ENCODE measurements around the gene CDC7. TPM values are rescaled to one million over a fixed set of nuclear protein-coding genes. Genes with fewer than 3 reads are reported as not detected.

Gene CDC7
- total and polyA plus RNA-seq, 9 of the 15 experiments (the other 6 are each of a cell fraction or from before 2014, with no cell fraction given) = 22.3 to 66.8 (median 44.2) TPM

DNA sequence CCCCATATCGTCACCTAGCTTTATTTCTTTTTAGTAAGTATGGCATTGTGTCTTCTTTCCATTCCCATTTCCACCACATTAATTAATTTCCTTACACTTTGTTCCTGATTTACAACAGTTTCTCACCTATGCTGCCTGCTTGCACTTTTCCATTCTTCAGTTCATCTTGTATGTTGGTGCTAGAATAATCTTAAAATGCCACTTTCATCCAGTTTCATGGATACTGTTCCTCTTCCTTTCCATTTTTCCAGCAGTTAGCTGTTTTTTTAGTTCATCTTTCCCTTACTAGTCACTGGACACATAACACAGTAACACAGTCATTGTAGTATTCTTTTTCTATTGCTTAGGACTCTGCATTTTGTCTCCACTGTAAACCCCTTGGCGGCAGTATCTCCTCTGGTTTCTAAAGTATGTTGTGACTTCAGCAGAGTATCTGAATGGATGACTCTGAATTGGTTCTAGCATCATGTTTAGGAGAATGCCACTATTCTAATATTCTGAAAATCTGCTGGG, 2.1 kb downstream of the CDC7 start (continued):
- TF ChIP-seq PURB (CRISPR knock-in tag; IDR thresholded peaks at IDR 0.05; ENCODE audit: low read depth) = no peak
- TF ChIP-seq NR2C2 (CRISPR knock-in tag; IDR thresholded peaks at IDR 0.05) = no peak
- no peak for TF ChIP-seq NR2C2 (tag; IDR thresholded peaks at IDR 0.05)
- TF ChIP-seq FOXM1 (IDR thresholded peaks at IDR 0.05; ENCODE audit: low read depth) = no peak
- no peak for TF ChIP-seq FOXM1 (CRISPR knock-in tag; IDR thresholded peaks at IDR 0.05; ENCODE audit: low read depth)
- TF ChIP-seq, protein P1, sequence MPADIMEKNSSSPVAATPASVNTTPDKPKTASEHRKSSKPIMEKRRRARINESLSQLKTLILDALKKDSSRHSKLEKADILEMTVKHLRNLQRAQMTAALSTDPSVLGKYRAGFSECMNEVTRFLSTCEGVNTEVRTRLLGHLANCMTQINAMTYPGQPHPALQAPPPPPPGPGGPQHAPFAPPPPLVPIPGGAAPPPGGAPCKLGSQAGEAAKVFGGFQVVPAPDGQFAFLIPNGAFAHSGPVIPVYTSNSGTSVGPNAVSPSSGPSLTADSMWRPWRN (IDR thresholded peaks at IDR 0.05; ENCODE audit: low read depth) = no peak
- TF ChIP-seq HIVEP1 (CRISPR knock-in tag; IDR thresholded peaks at IDR 0.05) = no peak

DNA sequence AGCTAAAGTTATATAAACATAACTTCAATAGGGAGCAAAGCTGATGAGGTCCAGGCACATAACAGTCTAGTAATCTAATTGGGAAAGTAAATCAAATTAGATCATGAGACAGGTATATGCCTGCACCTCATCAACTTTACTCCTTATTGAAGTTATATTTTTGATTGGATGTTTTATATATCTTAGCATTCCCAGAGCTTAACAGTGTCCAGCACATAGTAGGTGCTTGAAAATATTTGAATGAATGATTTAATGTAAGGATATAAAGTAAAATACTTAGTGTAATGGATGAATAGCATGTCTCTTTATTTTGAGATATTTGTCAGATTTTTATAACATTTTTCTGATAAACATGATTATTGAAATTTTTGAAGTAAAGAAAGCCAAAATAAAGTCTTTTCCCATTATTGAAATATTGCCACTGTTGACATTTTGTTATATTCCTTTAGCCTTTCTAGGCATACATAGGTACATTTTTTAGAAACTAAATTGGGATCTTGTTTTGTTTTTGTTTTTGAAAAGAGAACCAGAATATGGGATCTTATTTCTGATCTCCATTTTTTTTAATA, 2.8 kb downstream of the CDC7 start:
- no TSS peak for BruUV-seq (replicated peaks)

More for the DNA sequence above, 2.8 kb downstream of the CDC7 start:
- peaks cover 48% of the 10 kb centered on the region for H3K36me3 ChIP-seq (ENCODE audit: control insufficient read depth, insufficient read depth, low read length)
- H3K9me3 ChIP-seq (replicated peaks; ENCODE audit: control insufficient read depth, insufficient read depth, low read depth, low read length) = no peaks in the 10 kb centered on the region
- DNase-seq (ENCODE audit: extremely low read depth in 1 of 4, low spot score in 3 of 4) (no peak), FAIRE-seq (no peak), ATAC-seq (no peak)
- H3K4me3 ChIP-seq = no peak overlapping the region; the same call in 1 of the 2 replicates
- H3K27me3 ChIP-seq (ENCODE audit: control insufficient read depth in 2 of 2, insufficient read depth in 2 of 2, low read length in 2 of 2) = no peaks in the 10 kb centered on the region
- TF ChIP-seq GATAD2B (IDR thresholded peaks at IDR 0.05; ENCODE audit: borderline replicate concordance) (0 out of 2 replicates have a peak, but pooled peaks have one; percentile 10), ZNF253 (CRISPR knock-in tag; conservative IDR thresholded peaks at IDR 0.05) (no peak), ZKSCAN1 (IDR thresholded peaks at IDR 0.05; ENCODE audit: low read depth, low read length) (0 out of 2 replicates have a peak, but pooled peaks have one; percentile 74)
- H4K20me1 ChIP-seq (replicated peaks; ENCODE audit: control insufficient read depth, insufficient read depth, low read length) = no peaks in the 10 kb centered on the region
- no peak overlapping the region for H3K27ac ChIP-seq (ENCODE audit: extremely low read depth, low read depth, low read length)
- H3K9me1 ChIP-seq (ENCODE audit: control insufficient read depth, insufficient read depth, low read length) = no peaks in the 10 kb centered on the region
- intact Hi-C loops (cut with micrococcal nuclease) = loop anchor here (5.0 kb wide), 2 partner anchors 221 to 336 kb away; no protein-coding TSS in a partner anchor
- CTCF ChIA-PET (ENCODE audit: low intra/inter-chr PET ratio) = interaction anchor here (1.0 kb wide), 1 partner anchor 220 kb away, joined by 5 read pairs; no protein-coding TSS in a partner anchor
- peak overlapping the region; percentile 91 for H3K4me2 ChIP-seq (ENCODE audit: insufficient read depth, low read length)
- H2AFZ ChIP-seq (ENCODE audit: low read depth, low read length) = no peak overlapping the region
- peaks cover 72% of the 10 kb centered on the region for H3K79me2 ChIP-seq (ENCODE audit: control insufficient read depth, insufficient read depth, low read length)
- POLR2A ChIA-PET = interaction anchor here (0.8 to 1.2 kb wide), 2 partner anchors 9 to 99 kb away, joined by 5 to 6 read pairs; partner anchors contain the start of gene HFM1
- peaks cover 0 to 43% of the 10 kb centered on the region in 2 experiments for H3K4me1 ChIP-seq (replicated peaks in 1 of 2; ENCODE audit: control insufficient read depth in 2 of 2, insufficient read depth in 2 of 2, low read length in 2 of 2)
- in situ Hi-C loops (cut with MboI) = no loop called here
- H3K9ac ChIP-seq (ENCODE audit: insufficient read depth in 1 of 2, low read depth in 2 of 2, low read length in 2 of 2) = peak overlapping the region in 1 of 2 experiments; percentile 89; a peak in 1 of 4 replicates
